GM23338 (cell line): ENCODE measurements around the gene UBA1. TPM values are rescaled to one million over a fixed set of nuclear protein-coding genes. Genes with fewer than 3 reads are reported as not detected.

Experiments
- ATAC-seq: fragments of 200-7000 bp; cut with Tn5 transposase; 3 replicates; pipeline ENCODE4 v1.9.1; 2020
- DNase-seq: peaks from one replicate; pipeline ENCODE4 v3.0.0-alpha.2; 2015; ENCODE audit warnings: low spot score
- H2AFZ ChIP-seq: fragments of 200-600 bp; sonication (generic); 2 replicates; pipeline ENCODE4 v1.8.0; 2016; ENCODE audit warnings: antibody characterized with exemption, mild to moderate bottlenecking, moderate library complexity
- H3F3A ChIP-seq: fragments of 200-600 bp; sonication (generic); replicated peaks from 2 replicates; pipeline ENCODE4 v1.8.0; 2017; ENCODE audit warnings: antibody characterized with exemption, mixed run types, low read depth
- H3K27ac ChIP-seq: fragments of 200-600 bp; sonication (generic); 2 replicates; pipeline ENCODE4 v1.6.1; 2016; ENCODE audit warnings: low read depth
- H3K27me3 ChIP-seq: fragments of 200-600 bp; sonication (generic); 2 replicates; pipeline ENCODE4 v1.8.0; 2016; ENCODE audit warnings: mild to moderate bottlenecking, mixed run types, moderate library complexity; ENCODE audit not compliant: insufficient read depth
- H3K36me3 ChIP-seq: fragments of 200-600 bp; sonication (generic); 2 replicates; pipeline ENCODE4 v1.8.0; 2016; ENCODE audit warnings: mild to moderate bottlenecking; ENCODE audit not compliant: insufficient read depth
- H3K4me1 ChIP-seq: fragments of 200-600 bp; sonication (generic); 2 replicates; pipeline ENCODE4 v1.8.0; 2016; ENCODE audit warnings: mild to moderate bottlenecking, moderate library complexity; ENCODE audit not compliant: insufficient read depth
- H3K4me2 ChIP-seq: fragments of 200-600 bp; sonication (generic); 2 replicates; pipeline ENCODE4 v1.7.1; 2017; ENCODE audit warnings: mixed run types
- H3K4me3 ChIP-seq: fragments of 200-600 bp; sonication (generic); 2 replicates; pipeline ENCODE4 v1.6.1; 2016; ENCODE audit warnings: mixed run types
- H3K79me2 ChIP-seq: fragments of 200-600 bp; sonication (generic); replicated peaks from 2 replicates; pipeline ENCODE4 v1.8.0; 2017; ENCODE audit warnings: mild to moderate bottlenecking; ENCODE audit not compliant: insufficient read depth
- H3K9me2 ChIP-seq: fragments of 200-600 bp; sonication (generic); 2 replicates; pipeline ENCODE4 v1.8.0; 2017; ENCODE audit not compliant: insufficient read depth
- H4K20me1 ChIP-seq: fragments of 200-600 bp; sonication (generic); replicated peaks from 2 replicates; pipeline ENCODE4 v1.8.0; 2017; ENCODE audit warnings: mild to moderate bottlenecking; ENCODE audit not compliant: insufficient read depth
- H3K27ac Mint-ChIP-seq: 2 replicates; pipeline ENCODE4 v1.8.0; 2020; ENCODE audit warnings: inconsistent platforms, mild to moderate bottlenecking, moderate library complexity, mixed read lengths
- H3K27me3 Mint-ChIP-seq: 3 replicates; pipeline ENCODE4 v1.8.0; 2022; ENCODE audit warnings: low read depth, mild to moderate bottlenecking, moderate library complexity, mixed read lengths, inconsistent platforms; ENCODE audit not compliant: insufficient read depth, poor library complexity
- H3K36me3 Mint-ChIP-seq: 3 replicates; pipeline ENCODE4 v1.8.0; 2021; ENCODE audit warnings: low read depth, mild to moderate bottlenecking, inconsistent platforms, moderate library complexity, mixed read lengths
- H3K4me1 Mint-ChIP-seq: 3 replicates; pipeline ENCODE4 v1.8.0; 2020; ENCODE audit warnings: mild to moderate bottlenecking, inconsistent platforms, mixed read lengths
- H3K4me3 Mint-ChIP-seq: 3 replicates; pipeline ENCODE4 v1.8.0; 2021; ENCODE audit warnings: moderate library complexity, mild to moderate bottlenecking, inconsistent platforms, mixed read lengths
- H3K9me3 Mint-ChIP-seq: 3 replicates; pipeline ENCODE4 v1.8.0; 2020; ENCODE audit warnings: moderate library complexity, mild to moderate bottlenecking, inconsistent platforms, mixed read lengths
- CREB1 ChIP-seq: fragments of 250-450 bp; sonication (Bioruptor Pico); IDR thresholded peaks from 2 replicates; pipeline ENCODE4 v1.5.0; 2020; ENCODE audit warnings: low read depth, mild to moderate bottlenecking, moderate library complexity
- CTCF ChIP-seq, 2 experiments: fragments of 200-600 bp in 1 of 2; sonication (generic) in 1 of 2; conservative IDR thresholded peaks; 2 replicates each; pipeline versions ENCODE4 v1.5.1 to v1.6.1; 2016 to 2017; ENCODE audit warnings: antibody characterized with exemption in 2 of 2, low read depth in 2 of 2, mild to moderate bottlenecking in 2 of 2, moderate library complexity in 1 of 2
- ETS1 ChIP-seq: IDR thresholded peaks from 2 replicates; pipeline ENCODE4 v1.6.1; 2016; ENCODE audit warnings: antibody characterized with exemption
- EZH2 ChIP-seq: fragments of 200-600 bp; sonication (generic); IDR thresholded peaks from one replicate; pipeline ENCODE4 v1.8.0; 2017; ENCODE audit warnings: antibody characterized with exemption, mild to moderate bottlenecking, low read depth; ENCODE audit not compliant: unreplicated experiment
- EZH2phosphoT487 ChIP-seq: fragments of 200-600 bp; sonication (generic); IDR thresholded peaks from one replicate; pipeline ENCODE4 v1.8.1; 2018; ENCODE audit warnings: antibody characterized with exemption; ENCODE audit not compliant: unreplicated experiment
- JUNB ChIP-seq: IDR thresholded peaks from one replicate; pipeline ENCODE4 v1.6.1; 2016; ENCODE audit warnings: antibody characterized with exemption; ENCODE audit not compliant: unreplicated experiment
- NANOG ChIP-seq: IDR thresholded peaks from 2 replicates; pipeline ENCODE4 v1.6.1; 2016; ENCODE audit warnings: antibody characterized with exemption, borderline replicate concordance
- POLR2AphosphoS5 ChIP-seq: IDR thresholded peaks from 2 replicates; pipeline ENCODE4 v1.6.1; 2016; ENCODE audit warnings: antibody characterized with exemption, low read depth
- REST ChIP-seq: IDR thresholded peaks from one replicate; pipeline ENCODE4 v1.6.1; 2018; ENCODE audit warnings: antibody characterized with exemption; ENCODE audit not compliant: unreplicated experiment
- STAT1 ChIP-seq: IDR thresholded peaks from one replicate; pipeline ENCODE4 v1.6.1; 2016; ENCODE audit warnings: antibody characterized with exemption; ENCODE audit not compliant: unreplicated experiment
- ZNF114 ChIP-seq: fragments of 250-450 bp; sonication (Bioruptor Pico); IDR thresholded peaks from 2 replicates; pipeline ENCODE4 v1.5.0; 2020; ENCODE audit warnings: mild to moderate bottlenecking, moderate library complexity
- ZNF331 ChIP-seq: fragments of 250-450 bp; sonication (Bioruptor Pico); IDR thresholded peaks from 2 replicates; pipeline ENCODE4 v1.5.0; 2020; ENCODE audit warnings: low read depth, mild to moderate bottlenecking, moderate library complexity
- polyA plus RNA-seq: library from polyadenylated mRNA; unstranded; fragments of >200 nt; fragmentation: Nextera tagmentation; extraction: Ambion mirVana; gene quantifications from 2 replicates; pipeline ENCODE4 v1.2.1, GENCODE V29; 2016
- total RNA-seq: library from RNA; depleted of rRNA; stranded (reverse); fragments of >200 nt; shearing (Covaris generic); gene quantifications from 2 replicates; pipeline ENCODE4 v1.2.3, GENCODE V29; 2014
- TF ChIP-seq, protein P1 (sequence below): fragments of 250-450 bp; sonication (Bioruptor Pico); IDR thresholded peaks from 2 replicates; pipeline ENCODE4 v1.5.0; 2020; ENCODE audit warnings: mild to moderate bottlenecking, moderate library complexity

Gene UBA1
- total and polyA plus RNA-seq, 2 experiments from 2014 or later, result 104 to 377 TPM

DNA sequence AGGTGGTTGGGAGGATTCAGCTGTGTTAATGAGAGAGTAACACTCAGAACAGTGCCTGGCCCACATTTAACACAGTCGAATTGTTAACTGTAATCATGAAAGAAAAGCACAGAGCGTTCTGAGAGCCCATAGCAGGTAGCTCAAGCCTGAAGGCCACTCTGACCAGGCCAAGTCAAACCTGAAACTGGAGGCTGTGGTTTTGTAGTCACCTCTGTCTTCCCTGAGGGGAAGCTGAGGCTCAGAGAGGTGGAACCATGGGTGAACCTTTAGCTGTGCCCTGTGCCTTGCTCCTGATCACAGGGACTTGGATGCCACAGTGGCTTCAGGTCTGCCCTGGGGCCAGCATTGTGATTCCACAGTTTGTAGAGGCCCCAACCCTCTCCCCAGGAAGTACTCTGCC is 16.6 kb upstream of the UBA1 start:
- Mint-ChIP-seq H3K9me3 (no peaks in the 10 kb centered on the region), H3K4me1 (no peaks in the 10 kb centered on the region), H3K4me3 (no peak overlapping the region), H3K27ac (no peak overlapping the region), H3K36me3 (peaks cover 42% of the 10 kb centered on the region), H3K27me3 (peaks cover 4% of the 10 kb centered on the region)
- no peaks in the 10 kb centered on the region for H4K20me1 ChIP-seq
- H3K27me3 ChIP-seq, result no peaks in the 10 kb centered on the region
- 0 out of 2 replicates have a peak, but pooled peaks cover 3% of the 10 kb centered on the region for H3K36me3 ChIP-seq
- H3F3A ChIP-seq, result no peaks in the 10 kb centered on the region
- TF ChIP-seq CREB1 (CRISPR knock-in tag) (no peak), NANOG (no peak), ZNF331 (no peak), POLR2AphosphoS5 (no peak), ZNF114 (CRISPR knock-in tag) (no peak), EZH2 (no peak), REST (no peak), ETS1 (no peak), CTCF (conservative IDR thresholded peaks at IDR 0.05; ENCODE audit: low read depth in 2 of 2) (no peak), EZH2phosphoT487 (no peak), STAT1 (no peak), JUNB (no peak)
- TF ChIP-seq, protein P1, sequence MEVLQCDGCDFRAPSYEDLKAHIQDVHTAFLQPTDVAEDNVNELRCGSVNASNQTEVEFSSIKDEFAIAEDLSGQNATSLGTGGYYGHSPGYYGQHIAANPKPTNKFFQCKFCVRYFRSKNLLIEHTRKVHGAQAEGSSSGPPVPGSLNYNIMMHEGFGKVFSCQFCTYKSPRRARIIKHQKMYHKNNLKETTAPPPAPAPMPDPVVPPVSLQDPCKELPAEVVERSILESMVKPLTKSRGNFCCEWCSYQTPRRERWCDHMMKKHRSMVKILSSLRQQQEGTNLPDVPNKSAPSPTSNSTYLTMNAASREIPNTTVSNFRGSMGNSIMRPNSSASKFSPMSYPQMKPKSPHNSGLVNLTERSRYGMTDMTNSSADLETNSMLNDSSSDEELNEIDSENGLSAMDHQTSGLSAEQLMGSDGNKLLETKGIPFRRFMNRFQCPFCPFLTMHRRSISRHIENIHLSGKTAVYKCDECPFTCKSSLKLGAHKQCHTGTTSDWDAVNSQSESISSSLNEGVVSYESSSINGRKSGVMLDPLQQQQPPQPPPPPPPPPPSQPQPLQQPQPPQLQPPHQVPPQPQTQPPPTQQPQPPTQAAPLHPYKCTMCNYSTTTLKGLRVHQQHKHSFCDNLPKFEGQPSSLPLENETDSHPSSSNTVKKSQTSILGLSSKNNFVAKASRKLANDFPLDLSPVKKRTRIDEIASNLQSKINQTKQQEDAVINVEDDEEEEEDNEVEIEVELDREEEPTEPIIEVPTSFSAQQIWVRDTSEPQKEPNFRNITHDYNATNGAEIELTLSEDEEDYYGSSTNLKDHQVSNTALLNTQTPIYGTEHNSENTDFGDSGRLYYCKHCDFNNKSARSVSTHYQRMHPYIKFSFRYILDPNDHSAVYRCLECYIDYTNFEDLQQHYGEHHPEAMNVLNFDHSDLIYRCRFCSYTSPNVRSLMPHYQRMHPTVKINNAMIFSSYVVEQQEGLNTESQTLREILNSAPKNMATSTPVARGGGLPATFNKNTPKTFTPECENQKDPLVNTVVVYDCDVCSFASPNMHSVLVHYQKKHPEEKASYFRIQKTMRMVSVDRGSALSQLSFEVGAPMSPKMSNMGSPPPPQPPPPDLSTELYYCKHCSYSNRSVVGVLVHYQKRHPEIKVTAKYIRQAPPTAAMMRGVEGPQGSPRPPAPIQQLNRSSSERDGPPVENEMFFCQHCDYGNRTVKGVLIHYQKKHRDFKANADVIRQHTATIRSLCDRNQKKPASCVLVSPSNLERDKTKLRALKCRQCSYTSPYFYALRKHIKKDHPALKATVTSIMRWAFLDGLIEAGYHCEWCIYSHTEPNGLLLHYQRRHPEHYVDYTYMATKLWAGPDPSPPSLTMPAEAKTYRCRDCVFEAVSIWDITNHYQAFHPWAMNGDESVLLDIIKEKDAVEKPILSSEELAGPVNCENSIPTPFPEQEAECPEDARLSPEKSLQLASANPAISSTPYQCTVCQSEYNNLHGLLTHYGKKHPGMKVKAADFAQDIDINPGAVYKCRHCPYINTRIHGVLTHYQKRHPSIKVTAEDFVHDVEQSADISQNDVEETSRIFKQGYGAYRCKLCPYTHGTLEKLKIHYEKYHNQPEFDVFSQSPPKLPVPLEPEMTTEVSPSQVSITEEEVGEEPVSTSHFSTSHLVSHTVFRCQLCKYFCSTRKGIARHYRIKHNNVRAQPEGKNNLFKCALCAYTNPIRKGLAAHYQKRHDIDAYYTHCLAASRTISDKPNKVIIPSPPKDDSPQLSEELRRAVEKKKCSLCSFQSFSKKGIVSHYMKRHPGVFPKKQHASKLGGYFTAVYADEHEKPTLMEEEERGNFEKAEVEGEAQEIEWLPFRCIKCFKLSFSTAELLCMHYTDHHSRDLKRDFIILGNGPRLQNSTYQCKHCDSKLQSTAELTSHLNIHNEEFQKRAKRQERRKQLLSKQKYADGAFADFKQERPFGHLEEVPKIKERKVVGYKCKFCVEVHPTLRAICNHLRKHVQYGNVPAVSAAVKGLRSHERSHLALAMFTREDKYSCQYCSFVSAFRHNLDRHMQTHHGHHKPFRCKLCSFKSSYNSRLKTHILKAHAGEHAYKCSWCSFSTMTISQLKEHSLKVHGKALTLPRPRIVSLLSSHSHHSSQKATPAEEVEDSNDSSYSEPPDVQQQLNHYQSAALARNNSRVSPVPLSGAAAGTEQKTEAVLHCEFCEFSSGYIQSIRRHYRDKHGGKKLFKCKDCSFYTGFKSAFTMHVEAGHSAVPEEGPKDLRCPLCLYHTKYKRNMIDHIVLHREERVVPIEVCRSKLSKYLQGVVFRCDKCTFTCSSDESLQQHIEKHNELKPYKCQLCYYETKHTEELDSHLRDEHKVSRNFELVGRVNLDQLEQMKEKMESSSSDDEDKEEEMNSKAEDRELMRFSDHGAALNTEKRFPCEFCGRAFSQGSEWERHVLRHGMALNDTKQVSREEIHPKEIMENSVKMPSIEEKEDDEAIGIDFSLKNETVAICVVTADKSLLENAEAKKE (CRISPR knock-in tag), result no peak
- no peaks in the 10 kb centered on the region for H3K9me2 ChIP-seq
- DNase-seq, result no peak
- no peak overlapping the region for H2AFZ ChIP-seq
- no peaks in the 10 kb centered on the region for H3K4me1 ChIP-seq
- no peak for ATAC-seq
- no peak overlapping the region for H3K27ac ChIP-seq
- H3K79me2 ChIP-seq, result no peaks in the 10 kb centered on the region
- no peak overlapping the region for H3K4me3 ChIP-seq
- H3K4me2 ChIP-seq, result no peak overlapping the region
